Body of pancreas (tissue), 4 donors: ENCODE data around the gene LMBRD2. TPM values are rescaled to one million over a fixed set of nuclear protein-coding genes. Genes with fewer than 3 reads are reported as not detected.
"Not testable (repeated sequence)": the region's sequence is repeated elsewhere in the genome, so short reads cannot be mapped to it uniquely, and the experiment has no call there.

ENCODE experiments used
- ATAC-seq: fragments of 150-250 bp; one replicate; pipeline ENCODE4 v1.9.1; 2016
- DNase-seq, 4 donors: peaks; one replicate each; pipeline ENCODE4 v3.0.0-alpha.2; 2019
- H3K27ac ChIP-seq, 4 donors: fragments of 200-600 bp; sonication (generic); 1 replicate in 3 of 4; 2 replicates in 1 of 4; pipeline versions ENCODE4 v1.5.1 to v1.6.1; 2016 to 2019; ENCODE audit warnings: mild to moderate bottlenecking in 1 of 4, mixed read lengths in 1 of 4, moderate library complexity in 1 of 4
- H3K27me3 ChIP-seq, 2 donors: fragments of 200-600 bp; sonication (generic); one replicate each; pipeline ENCODE4 v1.6.0; 2016; ENCODE audit warnings: mild to moderate bottlenecking in 1 of 2
- H3K36me3 ChIP-seq, 2 donors: fragments of 200-600 bp; sonication (generic); replicated peaks in 1 of 2; 2 replicates each; pipeline ENCODE4 v1.5.1; 2016; ENCODE audit warnings: low read depth in 2 of 2; ENCODE audit not compliant: insufficient read depth in 1 of 2
- H3K4me1 ChIP-seq: fragments of 200-600 bp; sonication (generic); one replicate; pipeline ENCODE4 v1.6.0; 2016
- H3K4me3 ChIP-seq, 2 donors: fragments of 200-600 bp; sonication (generic); 1 replicate in 1 of 2; 2 replicates in 1 of 2; pipeline ENCODE4 v1.5.1; 2016 to 2019
- H3K9me3 ChIP-seq, 3 donors: fragments of 200-600 bp; sonication (generic); 1 replicate in 2 of 3; 2 replicates in 1 of 3; pipeline ENCODE4 v1.5.1; 2016
- POLR2A ChIP-seq, 3 donors: fragments of 450-650 bp; IDR thresholded peaks; one replicate each; pipeline ENCODE4 v1.6.1; 2016; ENCODE audit warnings: antibody characterized with exemption in 3 of 3, mild to moderate bottlenecking in 2 of 3
- WGBS, 2 donors: methylation state at CpG; one replicate each; pipeline ENCODE4 v1.1.5; 2017; 5-methylcytosine and 5-hydroxymethylcytosine counted together
- intact Hi-C: fragments of 100-400 bp; cut with DNase I; formaldehyde crosslinking; loops from one replicate; pipeline ENCODE4 v1.15.1; 2023
- total RNA-seq, 2 donors: library from RNA; depleted of rRNA; stranded (reverse); fragments of >200 nt; gene quantifications; one replicate each; pipeline ENCODE4 v1.1.0, GENCODE V29; 2016
- TF ChIP-seq, protein P1 (sequence below), 7 experiments: fragments of 450-650 bp in 4 of 7; fragments of 200-600 bp in 3 of 7; sonication (generic) in 3 of 7; IDR thresholded peaks; one replicate each; pipeline ENCODE4 v1.5.1; 2016 to 2019; ENCODE audit warnings: antibody characterized with exemption in 7 of 7

Gene LMBRD2
- total RNA-seq, 2 donors from 2014 or later = 5.6 to 8.6 TPM

- Histone ChIP-seq H3K27ac (no peak overlapping the region), H3K36me3 (no peaks in the 10 kb centered on the region), H3K4me1 (peaks cover 22% of the 10 kb centered on the region), H3K4me3 (no peak overlapping the region), H3K9me3 (no peaks in the 10 kb centered on the region), H3K27me3 (no peaks in the 10 kb centered on the region)
- intact Hi-C loops = no loop called here
- DNase-seq (no peak), ATAC-seq (no peak)
- WGBS, 2 donors = 56 to 92% methylated on average over 3 of the region's 3 CpGs
- TF ChIP-seq POLR2A (IDR thresholded peaks at IDR 0.05) = no peak
- TF ChIP-seq, protein P1, sequence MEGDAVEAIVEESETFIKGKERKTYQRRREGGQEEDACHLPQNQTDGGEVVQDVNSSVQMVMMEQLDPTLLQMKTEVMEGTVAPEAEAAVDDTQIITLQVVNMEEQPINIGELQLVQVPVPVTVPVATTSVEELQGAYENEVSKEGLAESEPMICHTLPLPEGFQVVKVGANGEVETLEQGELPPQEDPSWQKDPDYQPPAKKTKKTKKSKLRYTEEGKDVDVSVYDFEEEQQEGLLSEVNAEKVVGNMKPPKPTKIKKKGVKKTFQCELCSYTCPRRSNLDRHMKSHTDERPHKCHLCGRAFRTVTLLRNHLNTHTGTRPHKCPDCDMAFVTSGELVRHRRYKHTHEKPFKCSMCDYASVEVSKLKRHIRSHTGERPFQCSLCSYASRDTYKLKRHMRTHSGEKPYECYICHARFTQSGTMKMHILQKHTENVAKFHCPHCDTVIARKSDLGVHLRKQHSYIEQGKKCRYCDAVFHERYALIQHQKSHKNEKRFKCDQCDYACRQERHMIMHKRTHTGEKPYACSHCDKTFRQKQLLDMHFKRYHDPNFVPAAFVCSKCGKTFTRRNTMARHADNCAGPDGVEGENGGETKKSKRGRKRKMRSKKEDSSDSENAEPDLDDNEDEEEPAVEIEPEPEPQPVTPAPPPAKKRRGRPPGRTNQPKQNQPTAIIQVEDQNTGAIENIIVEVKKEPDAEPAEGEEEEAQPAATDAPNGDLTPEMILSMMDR (IDR thresholded peaks at IDR 0.05) = no peak
Observed at GRCh38 chr5:36146390-36146789, 5.3 kb downstream of the LMBRD2 start.

DNA sequence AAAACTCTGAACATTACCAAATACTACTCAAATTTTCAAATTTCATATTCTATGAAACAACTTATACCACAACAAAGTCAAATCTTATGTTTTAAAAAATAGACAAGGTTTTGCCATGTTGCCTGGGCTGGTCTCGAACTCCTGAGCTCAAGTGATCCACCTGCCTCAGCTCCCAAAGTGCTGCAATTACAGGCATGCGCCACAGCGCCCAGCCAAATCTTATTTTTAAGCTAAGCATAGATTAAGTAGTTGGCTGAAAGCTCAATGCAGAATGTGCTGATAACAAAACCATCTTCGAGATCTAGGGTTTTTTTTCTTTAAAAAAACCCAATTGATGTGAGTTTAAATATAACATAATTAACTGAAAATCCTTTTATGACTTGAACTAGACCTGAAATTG is 6.4 kb downstream of the LMBRD2 start:
- TF ChIP-seq, protein P1 (IDR thresholded peaks at IDR 0.05) = no peak
- no peak for TF ChIP-seq POLR2A (IDR thresholded peaks at IDR 0.05)
- peaks cover 15% of the 10 kb centered on the region for H3K4me1 ChIP-seq

GRCh38 chr5:36138900-36139683 is 12.6 kb downstream of the LMBRD2 start:
- intact Hi-C loops = no loop called here
- Histone ChIP-seq H3K27me3 (no peaks in the 10 kb centered on the region), H3K9me3 (no peaks in the 10 kb centered on the region), H3K36me3 (peaks cover 0 to 4% of the 10 kb centered on the region in 2 donors), H3K4me1 (no peaks in the 10 kb centered on the region), H3K4me3 (no peak overlapping the region), H3K27ac (no peak overlapping the region)
- DNase-seq (no peak), ATAC-seq (no peak)
- WGBS, 2 donors = 85 to 100% methylated on average over 2 to 7 of the region's 7 CpGs
- TF ChIP-seq, protein P1 (IDR thresholded peaks at IDR 0.05) = no peak
- no peak for TF ChIP-seq POLR2A (IDR thresholded peaks at IDR 0.05)

More for the DNA sequence above, 6.4 kb downstream of the LMBRD2 start:
- ATAC-seq = no peak
- 51 to 82% methylated on average over 4 of the region's 4 CpGs for WGBS, 2 donors
- Histone ChIP-seq H3K36me3 (peaks cover 0 to 1% of the 10 kb centered on the region in 2 donors), H3K27ac (no peak overlapping the region), H3K4me3 (no peak overlapping the region), H3K9me3 (no peaks in the 10 kb centered on the region), H3K27me3 (no peaks in the 10 kb centered on the region)
- intact Hi-C loops = no loop called here
- no peak for DNase-seq

- Histone ChIP-seq H3K4me3 (no peak overlapping the region), H3K4me1 (no peaks in the 10 kb centered on the region), H3K36me3 (peaks cover 0 to 4% of the 10 kb centered on the region in 2 donors), H3K27ac (no peak overlapping the region), H3K9me3 (no peaks in the 10 kb centered on the region), H3K27me3 (no peaks in the 10 kb centered on the region)
- ATAC-seq = no peak
- DNase-seq = no peak
- TF ChIP-seq, protein P1 (IDR thresholded peaks at IDR 0.05) = no peak
- TF ChIP-seq POLR2A (IDR thresholded peaks at IDR 0.05) = no peak
- intact Hi-C loops = no loop called here
Observed at GRCh38 chr5:36136581-36136980, 15.1 kb downstream of the LMBRD2 start.

- Histone ChIP-seq H3K36me3 (peaks cover 0 to 4% of the 10 kb centered on the region in 2 donors), H3K4me3 (no peak overlapping the region), H3K9me3 (no peaks in the 10 kb centered on the region), H3K4me1 (no peaks in the 10 kb centered on the region), H3K27me3 (no peaks in the 10 kb centered on the region), H3K27ac (no peak overlapping the region)
- DNase-seq (no peak), ATAC-seq (no peak)
- TF ChIP-seq POLR2A (IDR thresholded peaks at IDR 0.05) = no peak
- TF ChIP-seq, protein P1 (IDR thresholded peaks at IDR 0.05) = no peak
- intact Hi-C loops = no loop called here
- WGBS, 2 donors = 91 to 92% methylated on average over 3 of the region's 3 CpGs
Observed at GRCh38 chr5:36135988-36136387, 15.7 kb downstream of the LMBRD2 start.

- H3K27me3 ChIP-seq, H3K36me3 ChIP-seq, H3K9me3 ChIP-seq, ATAC-seq, H3K27ac ChIP-seq, intact Hi-C loops, H3K4me3 ChIP-seq, DNase-seq, H3K4me1 ChIP-seq: not testable (repeated sequence)
- WGBS, 2 donors = 100% methylated on average over 1 of the region's 1 CpG
Observed at GRCh38 chr5:36133009-36133408, 18.7 kb downstream of the LMBRD2 start.

GRCh38 chr5:36129666-36130065 is 22.0 kb downstream of the LMBRD2 start:
- H3K27ac ChIP-seq, H3K9me3 ChIP-seq, intact Hi-C loops, H3K4me1 ChIP-seq, ATAC-seq, H3K4me3 ChIP-seq, H3K36me3 ChIP-seq, H3K27me3 ChIP-seq, DNase-seq: not testable (repeated sequence)
- 97 to 98% methylated on average over 5 of the region's 5 CpGs for WGBS, 2 donors
